ENCODE data around the gene SYT15.
"Not testable (repeated sequence)": the region's sequence is repeated elsewhere in the genome, so short reads cannot be mapped to it uniquely, and the experiment has no call there.

The SYT15 gene

DNA sequence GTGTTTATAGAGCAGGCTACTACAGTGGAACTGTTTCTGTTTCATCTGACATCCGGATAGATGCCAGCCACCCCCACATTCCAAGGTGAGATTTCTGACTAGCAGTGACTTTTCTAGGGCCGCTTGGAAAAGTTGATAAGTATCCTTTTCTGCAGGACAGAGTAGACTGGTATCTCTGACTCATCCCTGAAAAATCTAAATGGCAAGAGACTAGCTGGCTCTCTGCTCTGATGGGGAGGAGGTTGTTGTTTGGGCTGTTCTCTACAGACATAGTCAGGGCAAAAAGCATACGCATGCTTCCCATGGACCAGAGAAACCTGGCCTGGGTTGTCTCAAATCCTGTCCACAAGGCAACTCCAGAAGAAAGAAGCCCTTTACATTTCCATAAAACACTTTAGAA lies 10.7 kb downstream of the SYT15 start:
- DNase-seq (ENCODE audit: low read depth), result not testable (repeated sequence)

GRCh38 chr10:46591053-46591452 lies 12.1 kb downstream of the SYT15 start:
- not testable (repeated sequence) for DNase-seq (ENCODE audit: low read depth)

DNA sequence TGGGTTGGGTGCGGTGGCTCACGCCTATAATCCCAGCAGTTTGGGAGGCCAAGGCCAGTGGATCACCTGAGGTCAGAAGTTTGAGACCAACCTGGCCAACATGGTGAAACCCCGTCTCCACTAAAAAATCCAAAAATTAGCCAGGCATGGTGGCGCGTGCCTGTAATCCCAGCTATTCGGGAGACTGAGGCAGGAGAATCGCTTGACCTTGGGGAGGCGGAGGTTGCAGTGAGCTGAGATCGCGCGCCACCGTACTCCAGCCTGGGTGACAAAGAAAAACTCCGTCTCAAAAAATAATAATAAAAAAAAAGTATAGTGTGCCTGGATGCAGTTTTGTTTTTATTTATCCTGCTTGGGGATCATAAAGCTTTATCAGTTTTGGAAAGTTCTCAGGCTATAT lies 14.4 kb downstream of the SYT15 start:
- not testable (repeated sequence) for DNase-seq (ENCODE audit: low read depth)

DNA sequence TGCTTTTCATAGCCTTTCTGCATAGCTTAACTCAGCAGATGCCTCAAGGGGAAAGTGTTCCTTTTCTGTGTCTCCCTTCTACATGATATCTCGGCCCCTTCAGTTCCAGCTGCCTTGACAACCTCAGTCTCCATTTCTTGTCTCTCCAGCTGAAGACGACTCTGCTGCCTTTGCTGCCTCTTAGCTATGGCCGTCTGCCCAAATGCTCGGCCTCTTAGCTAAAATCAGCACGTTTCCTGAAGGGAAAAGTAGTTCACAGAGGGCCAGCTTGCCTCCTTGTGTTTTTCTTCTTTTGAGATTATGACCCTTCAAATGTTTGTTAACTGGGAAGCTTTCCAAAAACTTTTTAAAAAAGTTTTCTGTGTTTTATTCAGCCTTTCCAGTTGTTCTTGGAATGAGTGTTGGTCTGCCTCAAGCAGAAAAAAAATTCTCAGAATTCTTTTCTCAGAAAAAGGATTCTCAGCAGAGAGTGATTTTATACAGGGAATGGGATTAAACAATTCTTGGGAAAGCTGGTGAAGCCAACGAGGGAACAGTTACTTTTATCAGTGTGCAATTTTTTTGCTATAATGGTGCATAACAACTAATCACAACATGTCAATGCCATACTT lies 15.6 kb downstream of the SYT15 start:
- not testable (repeated sequence) for DNase-seq (ENCODE audit: low read depth)

DNA sequence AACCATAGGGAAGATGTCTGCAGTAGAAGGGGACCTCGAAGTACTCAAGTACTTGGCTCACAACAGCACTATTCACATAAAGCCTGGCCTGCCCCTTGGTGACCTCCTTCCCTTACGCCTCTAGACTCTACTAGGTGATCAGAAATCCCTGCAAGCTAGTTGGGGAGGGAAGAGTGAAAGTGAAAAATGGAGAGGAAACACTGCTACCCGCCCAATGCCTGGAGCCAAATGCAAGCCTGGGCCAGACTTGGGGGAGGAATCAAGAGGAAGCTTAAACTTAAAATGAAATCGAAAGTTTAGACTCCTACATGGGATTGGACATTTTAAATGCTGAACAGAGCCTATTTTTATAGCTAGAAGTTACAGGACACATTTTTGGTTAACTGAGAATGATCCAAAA lies 17.6 kb downstream of the SYT15 start:
- DNase-seq (ENCODE audit: low read depth), result not testable (repeated sequence)

- DNase-seq (ENCODE audit: low read depth), result not testable (repeated sequence)
These were observed 18.8 kb downstream of the SYT15 start for GRCh38 chr10:46597616-46598246.

GRCh38 chr10:46600516-46600915 lies 21.6 kb downstream of the SYT15 start:
- not testable (repeated sequence) for DNase-seq (ENCODE audit: low read depth)

DNA sequence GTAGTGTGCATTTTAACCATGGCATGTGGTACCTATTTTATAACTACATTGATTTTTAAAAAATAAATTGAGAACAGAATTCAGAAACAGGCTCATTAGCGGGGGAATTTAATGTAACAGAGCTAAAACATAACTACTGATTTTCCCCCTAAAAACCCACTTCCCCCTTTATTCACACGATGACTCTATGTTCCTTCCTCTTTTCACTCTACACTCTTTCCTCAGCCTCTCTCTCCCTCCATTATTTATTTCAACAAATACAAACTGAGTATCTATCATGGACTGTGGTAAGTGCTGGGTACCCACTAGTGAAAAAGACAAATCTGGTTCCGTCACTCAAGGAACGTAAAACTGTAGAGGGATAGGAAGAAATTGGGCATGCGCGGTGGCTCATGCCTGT lies 36.6 kb downstream of the SYT15 start:
- DNase-seq (ENCODE audit: low read depth), result not testable (repeated sequence)

- not testable (repeated sequence) for DNase-seq (ENCODE audit: low read depth)
These were observed 37.3 kb downstream of the SYT15 start for GRCh38 chr10:46616227-46616626.

DNA sequence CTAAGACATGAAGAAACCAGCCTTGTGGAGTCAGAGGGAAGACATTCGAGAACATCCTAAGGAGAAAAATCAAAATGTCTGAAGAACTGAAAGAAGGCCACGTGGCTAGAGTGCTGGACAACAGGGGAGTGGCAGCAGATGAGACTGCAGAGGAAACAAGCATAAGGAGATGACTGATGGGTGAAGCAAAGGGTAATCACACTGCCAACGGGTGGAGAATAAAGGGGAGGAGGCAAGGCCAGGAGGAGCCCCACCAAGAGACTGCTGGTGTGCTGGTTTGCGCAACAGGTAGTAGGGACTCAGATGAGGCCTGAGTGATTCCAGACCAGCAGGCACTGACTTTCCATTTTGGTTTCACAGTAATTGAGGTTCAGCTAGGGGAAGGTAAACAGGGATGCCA lies 38.2 kb downstream of the SYT15 start:
- not testable (repeated sequence) for DNase-seq (ENCODE audit: low read depth)

DNA sequence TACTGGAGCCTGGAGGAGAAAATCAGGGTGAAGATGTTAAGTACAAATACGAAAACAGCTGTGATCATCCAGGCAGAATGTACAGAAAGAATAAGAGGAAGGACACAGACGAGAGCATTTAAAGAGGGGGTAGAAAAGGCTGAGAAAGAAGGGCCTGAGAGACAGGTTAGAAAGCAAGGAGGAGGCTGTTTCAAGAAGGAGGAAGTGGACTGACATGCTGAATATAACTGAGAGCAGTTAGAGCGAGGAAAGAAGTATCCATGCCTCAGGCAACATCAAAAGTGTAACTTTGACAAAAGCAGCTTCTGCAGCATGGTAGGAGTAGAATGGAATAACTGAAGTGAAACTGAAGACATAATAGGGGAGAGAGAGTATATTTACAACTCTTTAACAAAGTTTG lies 39.0 kb downstream of the SYT15 start:
- DNase-seq (ENCODE audit: low read depth), result not testable (repeated sequence)

DNA sequence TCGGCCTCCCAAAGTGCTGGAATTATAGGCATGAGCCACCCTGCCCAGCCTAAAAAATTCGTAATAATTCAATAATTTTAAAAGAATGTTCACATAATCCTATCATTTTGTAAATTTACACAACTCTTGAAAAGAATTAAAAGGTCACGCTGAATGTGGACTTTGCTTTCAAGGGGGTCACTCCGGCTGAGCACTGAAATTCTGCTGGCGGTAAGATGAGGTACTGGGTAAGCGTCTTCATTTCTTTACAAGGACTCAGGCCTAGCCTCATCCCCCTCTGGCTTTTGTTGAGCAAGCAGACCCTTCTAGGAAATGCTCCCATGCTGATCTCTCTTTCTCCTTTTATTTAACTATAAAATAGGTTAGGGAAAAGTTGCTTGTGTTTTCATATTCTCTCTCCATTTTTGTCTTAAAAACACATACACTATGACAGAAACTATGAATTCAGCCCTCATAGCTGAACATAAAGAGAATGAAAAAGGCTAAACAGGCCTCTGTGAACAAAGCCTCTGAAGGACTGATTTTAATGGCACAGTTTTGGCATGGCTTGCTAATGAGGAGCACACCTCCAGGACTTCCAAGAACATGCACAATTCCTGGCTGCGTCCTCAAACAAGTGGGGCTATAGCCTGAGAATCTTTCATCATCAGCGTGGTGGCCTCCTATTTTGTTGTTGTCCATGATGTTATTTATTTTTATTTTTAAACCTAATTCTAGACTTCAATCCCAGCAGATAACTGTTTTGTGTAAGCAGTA lies 45.1 kb downstream of the SYT15 start:
- not testable (repeated sequence) for DNase-seq (ENCODE audit: low read depth)

DNA sequence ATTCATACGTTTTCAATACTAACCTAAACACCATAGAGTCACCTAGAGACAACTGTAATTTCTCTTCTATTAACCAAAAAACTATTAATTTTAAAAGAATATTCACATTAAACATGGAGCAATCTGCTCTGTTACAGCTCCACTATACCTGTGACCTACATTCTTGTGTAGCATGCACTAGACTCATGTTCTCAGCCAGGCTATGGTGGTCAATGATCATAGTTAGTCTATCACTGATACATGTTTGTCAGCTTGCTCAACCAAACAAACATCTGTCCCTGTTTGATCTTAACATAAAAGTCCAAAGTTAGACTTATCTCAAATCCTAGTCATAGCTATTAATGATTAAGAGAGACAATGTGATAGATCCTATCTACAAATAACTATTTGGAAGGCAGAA lies 50.9 kb downstream of the SYT15 start:
- DNase-seq (ENCODE audit: low read depth), result not testable (repeated sequence)

DNA sequence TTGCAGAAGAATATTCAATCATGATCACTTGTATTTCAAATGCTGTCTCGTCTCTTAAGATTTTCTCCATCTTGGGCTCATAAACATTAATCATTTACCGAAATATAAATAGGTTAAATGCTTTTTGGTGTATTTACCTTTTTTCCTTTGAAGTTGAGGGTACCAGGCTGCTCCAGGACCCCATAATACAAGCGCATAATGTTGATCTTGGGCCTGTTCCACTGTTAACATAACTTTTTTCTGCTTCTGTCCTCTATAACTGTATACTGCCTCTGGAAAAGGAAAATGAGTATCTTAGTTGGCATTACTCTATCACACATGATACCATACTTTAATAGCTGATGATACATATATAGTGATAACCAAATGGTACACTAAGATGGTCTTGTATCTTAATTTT lies 51.9 kb downstream of the SYT15 start:
- DNase-seq (ENCODE audit: low read depth), result not testable (repeated sequence)

DNA sequence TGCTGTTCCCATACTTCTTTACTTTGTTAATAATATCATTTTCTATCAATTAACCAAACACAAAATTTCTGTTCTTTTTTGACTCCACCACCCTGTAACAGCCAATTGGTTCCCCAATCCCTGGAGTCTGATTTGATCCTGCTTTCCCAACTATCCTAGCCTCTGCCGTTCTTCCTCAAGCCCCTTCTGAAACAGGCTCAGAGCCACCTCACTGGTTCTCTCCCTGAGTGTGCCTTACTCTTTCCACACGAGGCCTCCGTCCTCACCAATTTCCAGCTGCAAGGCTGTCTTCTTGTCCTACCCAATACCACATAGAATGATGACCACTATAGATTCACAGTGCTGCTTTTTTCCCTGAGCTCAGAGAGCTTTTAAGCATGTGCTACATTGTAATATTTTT lies 52.8 kb downstream of the SYT15 start:
- not testable (repeated sequence) for DNase-seq (ENCODE audit: low read depth)

GRCh38 chr10:46634698-46635097 lies 55.8 kb downstream of the SYT15 start:
- DNase-seq (ENCODE audit: low read depth), result not testable (repeated sequence)

DNA sequence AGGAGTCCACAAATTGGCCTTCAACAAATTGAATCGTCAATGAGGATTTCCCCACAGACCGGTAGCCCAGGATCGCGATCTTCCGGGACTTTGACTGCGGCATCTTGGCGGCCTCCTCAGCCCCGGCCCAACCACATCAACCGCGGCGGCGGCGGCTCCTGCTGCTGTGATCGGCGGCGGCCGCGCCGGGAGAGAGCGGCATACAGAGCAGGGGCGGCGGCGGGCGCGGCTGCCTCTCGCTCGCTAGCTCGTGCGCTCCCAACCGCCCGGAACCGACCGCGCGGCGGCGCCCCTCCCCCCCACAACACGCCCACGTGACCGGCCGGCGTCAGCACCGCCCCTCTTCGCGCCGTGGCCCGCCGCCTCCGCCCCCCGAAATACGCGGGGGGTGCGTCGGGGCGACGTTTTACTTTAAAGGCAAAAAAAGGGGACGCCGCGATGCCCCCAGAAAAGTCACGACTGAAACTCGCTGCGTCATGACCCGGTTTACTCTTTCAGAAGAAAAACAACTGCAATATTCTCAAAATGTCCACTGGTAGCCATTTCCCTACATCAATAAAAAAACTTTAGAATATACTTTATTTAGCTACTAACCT lies 56.5 kb downstream of the SYT15 start:
- not testable (repeated sequence) for DNase-seq (ENCODE audit: low read depth)

GRCh38 chr10:46640005-46640404 lies 61.1 kb downstream of the SYT15 start:
- not testable (repeated sequence) for DNase-seq (ENCODE audit: low read depth)

Measured in T follicular helper cell (primary cell).